Peyer's patch (tissue), 4 donors: ENCODE results near the gene SAPCD1.
"Not testable (repeated sequence)": the region's sequence is repeated elsewhere in the genome, so short reads cannot be mapped to it uniquely, and the experiment has no call there.

Source experiments
- CTCF ChIP-seq, 6 experiments: fragments of 450-650 bp in 4 of 6; fragments of 200-600 bp in 2 of 6; sonication (generic) in 1 of 6; IDR thresholded peaks; one replicate each; pipeline ENCODE4 v1.5.1; 2017 to 2019; ENCODE audit warnings: antibody characterized with exemption in 6 of 6, mild to moderate bottlenecking in 3 of 6, moderate library complexity in 1 of 6
- POLR2A ChIP-seq, 2 donors: fragments of 450-650 bp; IDR thresholded peaks; one replicate each; pipeline ENCODE4 v1.5.1; 2017; ENCODE audit warnings: antibody characterized with exemption in 2 of 2, mild to moderate bottlenecking in 2 of 2, moderate library complexity in 2 of 2

GRCh38 chr6:31793927-31794245 lies 31.4 kb downstream of the SAPCD1 start:
- not testable (repeated sequence) for TF ChIP-seq CTCF, POLR2A (IDR thresholded peaks at IDR 0.05)
